Right atrium auricular region (tissue), 2 donors: ENCODE results near the gene EIF4E2. TPM values are rescaled to one million over a fixed set of nuclear protein-coding genes. Genes with fewer than 3 reads are reported as not detected.

ENCODE experiments used
- DNase-seq: peaks from one replicate; pipeline ENCODE4 v3.0.0-alpha.2; 2019; ENCODE audit warnings: low spot score
- H3K27ac ChIP-seq, 2 donors: fragments of 200-600 bp; sonication (generic); 1 replicate in 1 of 2; 2 replicates in 1 of 2; pipeline ENCODE4 v1.5.1; 2016 to 2019
- H3K27me3 ChIP-seq, 2 donors: fragments of 200-600 bp; sonication (generic); one replicate each; pipeline versions ENCODE4 v1.5.1 to v1.6.0; 2017 to 2019
- H3K36me3 ChIP-seq: fragments of 200-600 bp; sonication (generic); one replicate; pipeline ENCODE4 v1.5.1; 2016
- H3K4me1 ChIP-seq, 2 donors: fragments of 200-600 bp; sonication (generic); one replicate each; pipeline versions ENCODE4 v1.5.1 to v1.6.0; 2017 to 2019
- H3K4me3 ChIP-seq, 2 donors: fragments of 200-600 bp; sonication (generic); 1 replicate in 1 of 2; 2 replicates in 1 of 2; pipeline ENCODE4 v1.5.1; 2017 to 2019; ENCODE audit warnings: mild to moderate bottlenecking in 1 of 2, moderate library complexity in 1 of 2
- H3K9me3 ChIP-seq, 2 donors: fragments of 200-600 bp; sonication (generic); one replicate each; pipeline ENCODE4 v1.5.1; 2019
- total RNA-seq, 2 donors: library from RNA; depleted of rRNA; stranded (reverse); fragments of >200 nt; gene quantifications; one replicate each; pipeline ENCODE4 v1.1.0, GENCODE V29; 2016
- TF ChIP-seq, protein P1 (sequence below), 2 donors: fragments of 200-600 bp; sonication (generic); IDR thresholded peaks; one replicate each; pipeline ENCODE4 v1.5.1; 2019; ENCODE audit warnings: antibody characterized with exemption in 2 of 2

The EIF4E2 gene
- total RNA-seq, 2 donors from 2014 or later, result 23.3 to 23.4 TPM

DNA sequence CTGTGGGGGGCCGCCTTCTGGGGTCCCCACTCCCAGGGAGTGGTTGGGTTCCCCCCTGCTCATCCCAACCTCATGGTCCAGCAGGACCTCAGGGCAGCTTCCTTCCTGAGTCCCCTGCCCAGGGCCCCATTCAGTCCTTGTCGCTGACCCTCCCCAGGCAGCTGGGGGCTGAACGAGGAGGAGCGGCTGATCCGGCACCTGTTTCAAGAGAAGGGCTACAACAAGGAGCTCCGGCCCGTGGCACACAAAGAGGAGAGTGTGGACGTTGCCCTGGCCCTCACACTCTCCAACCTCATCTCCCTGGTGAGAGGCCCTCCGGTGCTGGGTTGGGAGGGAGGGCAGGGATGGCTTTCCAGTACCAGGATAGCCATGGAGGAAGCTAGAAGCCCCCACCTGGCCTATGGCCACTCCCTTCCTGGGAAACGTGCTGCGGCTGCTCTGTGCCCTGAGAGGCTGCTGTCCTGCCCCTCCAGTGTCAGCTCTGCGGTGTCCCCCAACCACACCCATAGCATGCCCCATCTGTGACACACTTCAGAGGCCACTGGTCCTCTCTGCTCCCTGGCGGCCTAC lies 24.0 kb upstream of the EIF4E2 start:
- Histone ChIP-seq H3K27me3 (peaks cover 0 to 19% of the 10 kb centered on the region in 2 donors), H3K4me1 (peaks cover 0 to 47% of the 10 kb centered on the region in 2 donors), H3K36me3 (no peaks in the 10 kb centered on the region), H3K9me3 (no peaks in the 10 kb centered on the region), H3K4me3 (no peak overlapping the region), H3K27ac (peak overlapping the region; percentile 26 to 29)
- TF ChIP-seq, protein P1, sequence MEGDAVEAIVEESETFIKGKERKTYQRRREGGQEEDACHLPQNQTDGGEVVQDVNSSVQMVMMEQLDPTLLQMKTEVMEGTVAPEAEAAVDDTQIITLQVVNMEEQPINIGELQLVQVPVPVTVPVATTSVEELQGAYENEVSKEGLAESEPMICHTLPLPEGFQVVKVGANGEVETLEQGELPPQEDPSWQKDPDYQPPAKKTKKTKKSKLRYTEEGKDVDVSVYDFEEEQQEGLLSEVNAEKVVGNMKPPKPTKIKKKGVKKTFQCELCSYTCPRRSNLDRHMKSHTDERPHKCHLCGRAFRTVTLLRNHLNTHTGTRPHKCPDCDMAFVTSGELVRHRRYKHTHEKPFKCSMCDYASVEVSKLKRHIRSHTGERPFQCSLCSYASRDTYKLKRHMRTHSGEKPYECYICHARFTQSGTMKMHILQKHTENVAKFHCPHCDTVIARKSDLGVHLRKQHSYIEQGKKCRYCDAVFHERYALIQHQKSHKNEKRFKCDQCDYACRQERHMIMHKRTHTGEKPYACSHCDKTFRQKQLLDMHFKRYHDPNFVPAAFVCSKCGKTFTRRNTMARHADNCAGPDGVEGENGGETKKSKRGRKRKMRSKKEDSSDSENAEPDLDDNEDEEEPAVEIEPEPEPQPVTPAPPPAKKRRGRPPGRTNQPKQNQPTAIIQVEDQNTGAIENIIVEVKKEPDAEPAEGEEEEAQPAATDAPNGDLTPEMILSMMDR (IDR thresholded peaks at IDR 0.05), result no peak
- no peak for DNase-seq

DNA sequence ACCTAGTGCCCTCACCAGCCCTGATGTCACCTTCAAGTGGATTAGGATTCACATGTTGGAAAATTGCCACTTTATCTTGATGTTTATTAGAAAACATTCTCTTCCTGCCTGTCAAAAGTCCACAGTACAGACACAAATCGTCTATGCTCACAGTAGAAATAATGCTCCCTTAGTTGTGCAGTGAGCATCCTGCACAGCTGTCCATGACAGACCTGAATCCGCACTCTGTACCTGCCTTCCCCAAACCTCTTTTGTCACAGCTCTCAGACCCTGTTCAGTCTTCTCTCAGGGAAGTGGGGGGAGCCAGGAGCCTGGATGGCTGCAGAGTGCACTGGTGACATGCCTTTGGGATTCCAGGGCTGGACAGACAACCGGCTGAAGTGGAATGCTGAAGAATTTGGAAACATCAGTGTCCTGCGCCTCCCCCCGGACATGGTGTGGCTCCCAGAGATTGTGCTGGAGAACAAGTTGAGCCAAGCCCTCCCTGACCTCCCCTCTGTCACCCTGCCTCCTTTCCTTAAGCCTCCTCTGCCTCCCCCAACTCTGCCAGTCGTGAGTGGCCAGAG lies 22.5 kb upstream of the EIF4E2 start:
- peaks cover 0 to 7% of the 10 kb centered on the region in 2 donors for H3K27me3 ChIP-seq
- TF ChIP-seq, protein P1 (IDR thresholded peaks at IDR 0.05), result no peak
- no peak overlapping the region for H3K27ac ChIP-seq
- H3K9me3 ChIP-seq, result no peaks in the 10 kb centered on the region
- H3K4me1 ChIP-seq, result peaks cover 0 to 34% of the 10 kb centered on the region in 2 donors
- H3K36me3 ChIP-seq, result no peaks in the 10 kb centered on the region
- no peak overlapping the region for H3K4me3 ChIP-seq
- DNase-seq, result no peak

DNA sequence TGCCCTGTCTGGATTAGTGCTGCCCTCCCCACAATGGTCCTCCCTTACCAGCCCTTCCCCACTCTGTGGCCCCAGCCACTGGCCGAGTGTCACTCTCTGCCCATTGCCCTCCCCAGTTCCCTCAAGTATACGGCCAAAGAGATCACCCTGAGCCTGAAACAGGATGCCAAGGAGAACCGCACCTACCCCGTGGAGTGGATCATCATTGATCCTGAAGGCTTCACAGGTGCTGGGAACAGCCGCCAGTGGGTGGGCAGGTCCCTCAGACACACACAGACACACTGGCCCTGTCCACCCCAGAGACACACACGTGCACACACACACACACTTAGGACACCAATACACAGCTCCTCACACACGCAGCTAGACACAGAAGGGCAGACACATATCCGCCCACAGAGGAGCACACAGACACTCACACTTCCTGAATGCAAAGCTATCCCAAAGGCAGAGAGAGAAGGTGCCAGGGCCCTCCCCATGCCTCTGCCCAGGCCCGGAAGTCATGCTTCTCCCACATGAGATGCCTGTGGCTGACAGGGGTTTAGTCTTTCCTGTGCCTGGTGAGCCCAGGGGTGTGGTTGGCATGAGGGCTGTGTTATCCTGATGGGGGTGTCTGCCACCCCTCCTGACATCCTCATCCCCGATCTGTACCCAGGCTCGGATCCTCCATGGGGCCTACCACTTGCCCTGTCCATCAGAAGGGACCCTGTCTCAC lies 21.6 kb upstream of the EIF4E2 start:
- no peaks in the 10 kb centered on the region for H3K27me3 ChIP-seq
- TF ChIP-seq, protein P1 (IDR thresholded peaks at IDR 0.05), result no peak
- DNase-seq, result no peak
- no peak overlapping the region for H3K4me3 ChIP-seq
- no peaks in the 10 kb centered on the region for H3K36me3 ChIP-seq
- no peak overlapping the region for H3K27ac ChIP-seq
- no peaks in the 10 kb centered on the region for H3K9me3 ChIP-seq
- peaks cover 0 to 27% of the 10 kb centered on the region in 2 donors for H3K4me1 ChIP-seq

DNA sequence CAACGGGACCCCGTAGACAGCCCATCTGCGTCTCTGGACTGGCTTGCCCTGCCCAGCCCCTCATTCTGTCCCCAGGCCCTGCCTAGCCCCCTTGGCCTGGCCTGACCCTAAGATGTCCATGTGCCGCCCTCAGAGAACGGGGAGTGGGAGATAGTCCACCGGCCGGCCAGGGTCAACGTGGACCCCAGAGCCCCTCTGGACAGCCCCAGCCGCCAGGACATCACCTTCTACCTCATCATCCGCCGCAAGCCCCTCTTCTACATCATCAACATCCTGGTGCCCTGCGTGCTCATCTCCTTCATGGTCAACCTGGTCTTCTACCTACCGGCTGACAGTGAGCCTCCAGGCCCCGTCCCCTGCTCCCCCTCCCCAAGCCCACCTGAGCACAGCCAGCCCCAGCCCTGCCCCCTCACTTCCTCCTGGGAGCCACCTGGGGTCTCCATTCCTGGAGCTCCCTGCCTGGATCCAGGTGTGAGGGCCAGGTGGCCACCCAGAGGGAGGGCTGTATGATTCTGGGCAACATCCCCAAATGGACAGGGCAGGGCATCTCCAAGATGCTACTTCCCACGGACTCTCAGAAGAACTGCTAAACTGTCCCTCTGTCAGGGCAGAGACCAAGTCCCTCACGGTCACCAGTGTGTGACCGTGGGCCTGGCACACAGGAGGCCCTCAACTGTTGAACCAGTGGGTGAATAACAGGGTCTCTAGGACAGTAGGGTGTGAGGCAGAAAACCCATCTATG lies 20.5 kb upstream of the EIF4E2 start:
- peaks cover 0 to 16% of the 10 kb centered on the region in 2 donors for H3K4me1 ChIP-seq
- H3K9me3 ChIP-seq, result no peaks in the 10 kb centered on the region
- no peak overlapping the region for H3K27ac ChIP-seq
- TF ChIP-seq, protein P1 (IDR thresholded peaks at IDR 0.05), result no peak
- H3K27me3 ChIP-seq, result no peaks in the 10 kb centered on the region
- H3K4me3 ChIP-seq, result no peak overlapping the region
- no peak for DNase-seq
- H3K36me3 ChIP-seq, result no peaks in the 10 kb centered on the region

DNA sequence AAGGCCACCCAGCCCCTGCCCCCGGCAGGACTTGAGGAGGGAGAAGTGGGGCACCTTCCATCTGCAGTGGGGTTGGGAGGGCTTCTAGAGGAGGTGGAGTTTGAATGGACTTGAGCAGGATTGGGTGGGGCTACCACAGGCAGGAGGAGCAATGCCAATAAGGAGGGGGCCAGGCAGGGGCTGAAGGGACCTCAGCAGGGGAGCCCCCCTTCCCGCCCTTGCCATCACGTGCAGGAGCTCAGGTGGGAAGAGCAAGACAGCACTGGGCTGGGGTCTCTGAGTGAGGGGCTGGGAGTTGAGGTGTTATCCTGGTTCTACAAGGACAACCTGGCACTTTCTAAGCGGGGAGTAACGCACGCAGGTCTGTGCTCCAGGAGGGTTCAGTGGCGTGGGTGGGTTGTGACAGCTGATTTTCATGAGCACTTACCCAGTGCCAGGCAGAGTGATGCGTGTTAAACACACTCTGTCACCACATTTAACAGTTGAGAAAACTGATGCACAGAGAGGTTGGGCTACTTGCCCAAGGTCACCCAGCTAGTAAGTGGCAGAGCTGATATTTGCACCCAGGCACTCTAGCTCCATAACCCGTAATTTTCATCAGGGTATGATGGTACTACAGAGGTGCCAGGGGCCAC lies 19.7 kb upstream of the EIF4E2 start:
- H3K9me3 ChIP-seq, result no peaks in the 10 kb centered on the region
- TF ChIP-seq, protein P1 (IDR thresholded peaks at IDR 0.05), result no peak
- no peaks in the 10 kb centered on the region for H3K36me3 ChIP-seq
- no peak for DNase-seq
- no peak overlapping the region for H3K27ac ChIP-seq
- H3K4me3 ChIP-seq, result no peak overlapping the region
- H3K27me3 ChIP-seq, result no peaks in the 10 kb centered on the region
- peaks cover 0 to 8% of the 10 kb centered on the region in 2 donors for H3K4me1 ChIP-seq
